ENCODE data around the gene CORO7. TPM values are rescaled to one million over a fixed set of nuclear protein-coding genes. Genes with fewer than 3 reads are reported as not detected.

Gene CORO7
- total RNA-seq, 1 experiment from 2014 or later, result 14.3 TPM

- no peaks in the 10 kb centered on the region for H3F3A ChIP-seq (ENCODE audit: low read length, unreplicated experiment)
- H3K4me3 ChIP-seq (ENCODE audit: low read length), result no peak overlapping the region
- H2AFZ ChIP-seq (ENCODE audit: low read length), result no peak overlapping the region
- no peaks in the 10 kb centered on the region for H4K20me1 ChIP-seq (ENCODE audit: low read length)
- no peaks in the 10 kb centered on the region for H3K79me2 ChIP-seq (ENCODE audit: low read length)
- ATAC-seq (no peak), DNase-seq (no peak)
- no peaks in the 10 kb centered on the region for H3K36me3 ChIP-seq (ENCODE audit: low read depth, low read length)
- ChIA-PET POLR2A (ENCODE audit: unreplicated experiment) (no interaction called here), CTCF (no interaction called here)
- H3K4me2 ChIP-seq (ENCODE audit: low read length), result no peak overlapping the region
- H3K9me2 ChIP-seq (replicated peaks; ENCODE audit: low read length), result no peaks in the 10 kb centered on the region
- intact Hi-C loops (cut with micrococcal nuclease), result no loop called here
- TF ChIP-seq EZH2phosphoT487 (IDR thresholded peaks at IDR 0.05; ENCODE audit: borderline replicate concordance, low read length) (no peak), CTCF (conservative IDR thresholded peaks at IDR 0.05; ENCODE audit: low read depth, low read length) (no peak), EZH2 (IDR thresholded peaks at IDR 0.05; ENCODE audit: low read length, unreplicated experiment) (no peak)
- H3K4me1 ChIP-seq (ENCODE audit: insufficient read depth, low read length), result no peaks in the 10 kb centered on the region
- no peaks in the 10 kb centered on the region for H3K27me3 ChIP-seq (ENCODE audit: low read length)
- no peak overlapping the region for H3K27ac ChIP-seq (ENCODE audit: low read length)
- no TSS peak for BruUV-seq (replicated peaks)
- no peaks in the 10 kb centered on the region for H3K9me3 ChIP-seq (ENCODE audit: low read length)
- H3K9ac ChIP-seq (ENCODE audit: low read length), result no peak overlapping the region
Measured at GRCh38 chr16:4388271-4389021, 27.9 kb downstream of the CORO7 start.

- POLR2A ChIA-PET (ENCODE audit: unreplicated experiment), result no interaction called here
- ATAC-seq, result no peak
- Histone ChIP-seq H3K9ac (ENCODE audit: low read length) (no peak overlapping the region), H3K36me3 (ENCODE audit: low read depth, low read length) (no peaks in the 10 kb centered on the region), H3K79me2 (ENCODE audit: low read length) (no peaks in the 10 kb centered on the region), H3K4me2 (ENCODE audit: low read length) (no peak overlapping the region), H3K27me3 (ENCODE audit: low read length) (no peaks in the 10 kb centered on the region), H3K27ac (ENCODE audit: low read length) (no peak overlapping the region), H3K9me2 (replicated peaks; ENCODE audit: low read length) (no peaks in the 10 kb centered on the region), H3K4me3 (ENCODE audit: low read length) (no peak overlapping the region), H3K4me1 (ENCODE audit: insufficient read depth, low read length) (no peaks in the 10 kb centered on the region), H3F3A (ENCODE audit: low read length, unreplicated experiment) (no peaks in the 10 kb centered on the region), H2AFZ (ENCODE audit: low read length) (no peak overlapping the region), H3K9me3 (ENCODE audit: low read length) (no peaks in the 10 kb centered on the region), H4K20me1 (ENCODE audit: low read length) (no peaks in the 10 kb centered on the region)
- no peak for DNase-seq
- no TSS peak for BruUV-seq (replicated peaks)
- intact Hi-C loops (cut with micrococcal nuclease), result no loop called here
- TF ChIP-seq CTCF (conservative IDR thresholded peaks at IDR 0.05; ENCODE audit: low read depth, low read length) (no peak), EZH2phosphoT487 (IDR thresholded peaks at IDR 0.05; ENCODE audit: borderline replicate concordance, low read length) (no peak), EZH2 (IDR thresholded peaks at IDR 0.05; ENCODE audit: low read length, unreplicated experiment) (no peak)
- CTCF ChIA-PET, result no interaction called here
Measured at GRCh38 chr16:4387781-4388180, 28.6 kb downstream of the CORO7 start.

GRCh38 chr16:4386951-4387565, 29.3 kb downstream of the CORO7 start:
- no peaks in the 10 kb centered on the region for H3K27me3 ChIP-seq (ENCODE audit: low read length)
- no peak overlapping the region for H3K27ac ChIP-seq (ENCODE audit: low read length)
- H4K20me1 ChIP-seq (ENCODE audit: low read length), result no peaks in the 10 kb centered on the region
- no peaks in the 10 kb centered on the region for H3K9me2 ChIP-seq (replicated peaks; ENCODE audit: low read length)
- intact Hi-C loops (cut with micrococcal nuclease), result no loop called here
- H3K4me1 ChIP-seq (ENCODE audit: insufficient read depth, low read length), result no peaks in the 10 kb centered on the region
- POLR2A ChIA-PET (ENCODE audit: unreplicated experiment), result no interaction called here
- H2AFZ ChIP-seq (ENCODE audit: low read length), result no peak overlapping the region
- no peaks in the 10 kb centered on the region for H3K79me2 ChIP-seq (ENCODE audit: low read length)
- no peak overlapping the region for H3K4me2 ChIP-seq (ENCODE audit: low read length)
- CTCF ChIA-PET, result no interaction called here
- H3F3A ChIP-seq (ENCODE audit: low read length, unreplicated experiment), result no peaks in the 10 kb centered on the region
- H3K9ac ChIP-seq (ENCODE audit: low read length), result no peak overlapping the region
- no peak overlapping the region for H3K4me3 ChIP-seq (ENCODE audit: low read length)
- no peaks in the 10 kb centered on the region for H3K9me3 ChIP-seq (ENCODE audit: low read length)
- no peak for ATAC-seq
- BruUV-seq (replicated peaks), result no TSS peak
- DNase-seq, result no peak
- no peaks in the 10 kb centered on the region for H3K36me3 ChIP-seq (ENCODE audit: low read depth, low read length)
- TF ChIP-seq EZH2phosphoT487 (IDR thresholded peaks at IDR 0.05; ENCODE audit: borderline replicate concordance, low read length) (no peak), CTCF (conservative IDR thresholded peaks at IDR 0.05; ENCODE audit: low read depth, low read length) (no peak), EZH2 (IDR thresholded peaks at IDR 0.05; ENCODE audit: low read length, unreplicated experiment) (no peak)
